Endothelial cell of hepatic sinusoid (primary cell): ENCODE data around the gene CACNB4.

ENCODE experiments used
- in situ Hi-C: cut with HindIII; loops from 2 replicates; pipeline ENCODE4 v1.10.0; 2017; ENCODE audit warnings: low sequenced_read_pairs

Gene CACNB4

GRCh38 chr2:151833984-151834383, 264.9 kb downstream of the CACNB4 start:
- in situ Hi-C loops, result no loop called here

- in situ Hi-C loops, result no loop called here
Measured at GRCh38 chr2:151830961-151831360, 267.9 kb downstream of the CACNB4 start.

- in situ Hi-C loops, result no loop called here
Measured at GRCh38 chr2:151828890-151829324, 269.9 kb downstream of the CACNB4 start.

GRCh38 chr2:151828143-151828889, 270.5 kb downstream of the CACNB4 start, which contains the start of gene ARL5A:
Gene ARL5A (minus strand): TSS chr2:151828421. CDS start chr2:151828176, 245 bp downstream.
- in situ Hi-C loops, result no loop called here

GRCh38 chr2:151827564-151828142, 271.2 kb downstream of the CACNB4 start:
- in situ Hi-C loops, result no loop called here

GRCh38 chr2:151826737-151827157, 272.1 kb downstream of the CACNB4 start:
- in situ Hi-C loops, result no loop called here

GRCh38 chr2:151824886-151825285, 274.0 kb downstream of the CACNB4 start:
- in situ Hi-C loops, result no loop called here

- in situ Hi-C loops, result no loop called here
Measured at GRCh38 chr2:151823651-151824050, 275.2 kb downstream of the CACNB4 start.

GRCh38 chr2:151819920-151820319, 278.9 kb downstream of the CACNB4 start:
- in situ Hi-C loops, result no loop called here

GRCh38 chr2:151817929-151818328, 280.9 kb downstream of the CACNB4 start:
- in situ Hi-C loops, result no loop called here

- in situ Hi-C loops, result no loop called here
Measured at GRCh38 chr2:151816843-151817242, 282.0 kb downstream of the CACNB4 start.

- in situ Hi-C loops, result no loop called here
Measured at GRCh38 chr2:151815821-151816489, 282.9 kb downstream of the CACNB4 start.

GRCh38 chr2:151810489-151810888, 288.4 kb downstream of the CACNB4 start:
- in situ Hi-C loops, result no loop called here

- in situ Hi-C loops, result no loop called here
Measured at GRCh38 chr2:151809073-151809383, 289.8 kb downstream of the CACNB4 start.

GRCh38 chr2:151808258-151809072, 290.4 kb downstream of the CACNB4 start:
- in situ Hi-C loops, result no loop called here

- in situ Hi-C loops, result no loop called here
Measured at GRCh38 chr2:151805961-151806360, 292.9 kb downstream of the CACNB4 start.

GRCh38 chr2:151805343-151805742, 293.5 kb downstream of the CACNB4 start:
- in situ Hi-C loops, result no loop called here

GRCh38 chr2:151803811-151804210, 295.0 kb downstream of the CACNB4 start:
- in situ Hi-C loops, result no loop called here

GRCh38 chr2:151802315-151802714, 296.5 kb downstream of the CACNB4 start:
- in situ Hi-C loops, result no loop called here

GRCh38 chr2:151799886-151800292, 299.0 kb downstream of the CACNB4 start:
- in situ Hi-C loops, result no loop called here

- in situ Hi-C loops, result no loop called here
Measured at GRCh38 chr2:151796774-151797173, 302.1 kb downstream of the CACNB4 start.
